HepG2 (cell line): ENCODE data around the gene CLEC10A.

Source experiments
- CBX2 ChIP-seq, 2 experiments: fragments of 200-600 bp in 1 of 2; sonication (generic); formaldehyde crosslinking in 1 of 2; IDR thresholded peaks; 2 replicates each; pipeline versions ENCODE4 v1.7.0 to v1.8.1; 2018 to 2022; ENCODE audit warnings: low read depth in 2 of 2, low read length in 1 of 2, mild to moderate bottlenecking in 1 of 2, missing genetic modification reagents in 1 of 2
- EED ChIP-seq: sonication (generic); formaldehyde crosslinking; IDR thresholded peaks from 2 replicates; pipeline ENCODE4 v1.5.0; 2020; ENCODE audit warnings: mild to moderate bottlenecking, missing genetic modification reagents
- EP300 ChIP-seq, 3 experiments: sonication (generic) in 1 of 3; formaldehyde crosslinking in 1 of 3; IDR thresholded peaks; 2 replicates each; pipeline versions ENCODE4 v1.5.1 to v1.6.1; 2011 to 2020; ENCODE audit warnings: low read depth in 2 of 3, low read length in 2 of 3, borderline replicate concordance in 1 of 3, improper control_type of control experiment in 1 of 3, mild to moderate bottlenecking in 1 of 3, missing genetic modification reagents in 1 of 3, moderate library complexity in 1 of 3
- GABPA ChIP-seq, 2 experiments: IDR thresholded peaks; 2 replicates each; pipeline ENCODE4 v1.6.1; 2011 to 2016; ENCODE audit warnings: low read depth in 2 of 2, low read length in 1 of 2, missing biosample characterization in 1 of 2, missing genetic modification characterization in 1 of 2
- MTA3 ChIP-seq: sonication (generic); formaldehyde crosslinking; IDR thresholded peaks from 2 replicates; pipeline ENCODE4 v1.4.0; 2020; ENCODE audit warnings: missing genetic modification reagents
- POLR2A ChIP-seq, 2 experiments: IDR thresholded peaks; 2 replicates each; pipeline ENCODE4 v1.6.1; 2011; ENCODE audit warnings: low read depth in 2 of 2, low read length in 2 of 2, mild to moderate bottlenecking in 1 of 2, moderate library complexity in 1 of 2; ENCODE audit not compliant: insufficient read depth in 1 of 2
- RFX5 ChIP-seq: IDR thresholded peaks from 2 replicates; pipeline ENCODE4 v1.6.1; 2011; ENCODE audit warnings: low read depth, low read length, improper control_type of control experiment
- ZFP90 ChIP-seq: sonication (generic); formaldehyde crosslinking; IDR thresholded peaks from 2 replicates; pipeline ENCODE4 v1.8.0; 2022; ENCODE audit warnings: missing genetic modification reagents, mild to moderate bottlenecking, inconsistent platforms, borderline replicate concordance
- ZNF24 ChIP-seq: fragments of 450-650 bp; IDR thresholded peaks from 2 replicates; pipeline ENCODE4 v1.6.1; 2017; ENCODE audit warnings: antibody characterized with exemption, mild to moderate bottlenecking
- ZNF343 ChIP-seq: sonication (generic); formaldehyde crosslinking; IDR thresholded peaks from 2 replicates; pipeline ENCODE4 v1.4.0; 2020; ENCODE audit warnings: mild to moderate bottlenecking, missing genetic modification reagents
- TF ChIP-seq, protein P1 (sequence below): IDR thresholded peaks from 2 replicates; pipeline ENCODE4 v1.6.1; 2016; ENCODE audit warnings: mild to moderate bottlenecking
- TF ChIP-seq, protein P2 (sequence below): sonication (generic); formaldehyde crosslinking; IDR thresholded peaks from 2 replicates; pipeline ENCODE4 v1.5.0; 2020; ENCODE audit warnings: mild to moderate bottlenecking, missing genetic modification reagents, moderate library complexity
- TF ChIP-seq, protein P3 (sequence below): sonication (generic); formaldehyde crosslinking; IDR thresholded peaks from 2 replicates; pipeline ENCODE4 v1.4.0; 2020; ENCODE audit warnings: missing genetic modification reagents
- TF ChIP-seq, protein P4 (sequence below): sonication (generic); formaldehyde crosslinking; IDR thresholded peaks from 2 replicates; pipeline ENCODE4 v1.4.0; 2020; ENCODE audit warnings: missing genetic modification reagents

DNA sequence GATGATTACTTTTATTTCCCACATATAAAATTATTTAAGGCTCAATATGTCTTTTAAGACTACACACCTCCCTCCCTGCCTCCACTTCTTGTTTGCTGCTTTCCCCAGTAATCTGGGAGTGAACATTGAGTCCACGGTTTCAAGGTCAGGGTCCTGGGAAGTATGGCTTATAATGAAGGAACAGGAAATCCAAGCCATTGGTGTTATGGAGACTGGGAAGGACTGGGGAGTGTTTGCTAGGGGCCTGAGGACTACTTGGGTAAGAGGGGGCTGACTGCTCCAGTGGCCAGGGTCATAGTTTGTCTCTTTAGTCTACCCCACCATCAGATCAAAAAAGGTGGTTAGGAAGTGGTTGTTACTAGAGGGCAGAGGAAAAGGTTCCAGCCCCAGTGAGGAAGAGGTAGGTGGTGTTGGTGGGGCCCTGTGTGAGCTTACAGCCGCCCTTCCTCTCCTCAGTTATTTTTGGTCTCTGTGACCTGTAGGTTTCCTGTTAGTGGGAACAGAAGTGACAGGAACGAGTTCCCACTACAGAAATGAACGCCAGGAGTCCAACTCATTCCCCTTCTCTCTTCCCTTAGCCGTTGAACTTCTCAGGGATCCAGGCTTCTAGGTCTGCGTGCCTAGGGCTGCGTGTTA is 45.0 kb downstream of the CLEC10A start:
- TF ChIP-seq CBX2 (IDR thresholded peaks at IDR 0.05; ENCODE audit: low read depth, low read length) (no peak), CBX2 (CRISPR knock-in tag; IDR thresholded peaks at IDR 0.05; ENCODE audit: low read depth) (no peak), ZFP90 (no peak), ZNF24 (no peak), MTA3 (CRISPR knock-in tag) (no peak), EED (CRISPR knock-in tag) (no peak), RFX5 (no peak), ZNF343 (CRISPR knock-in tag) (no peak), POLR2A (IDR thresholded peaks at IDR 0.05; ENCODE audit: insufficient read depth in 1 of 2, low read depth in 2 of 2, low read length in 2 of 2) (no peak; a peak in 1 of 4 replicates), EP300 (IDR thresholded peaks at IDR 0.05; ENCODE audit: low read depth in 2 of 2, low read length in 2 of 2) (no peak), EP300 (CRISPR knock-in tag; IDR thresholded peaks at IDR 0.05; ENCODE audit: borderline replicate concordance) (no peak), GABPA (IDR thresholded peaks at IDR 0.05; ENCODE audit: low read depth, low read length) (no peak), GABPA (CRISPR knock-in tag; IDR thresholded peaks at IDR 0.05; ENCODE audit: low read depth) (no peak)
- TF ChIP-seq, protein P1, sequence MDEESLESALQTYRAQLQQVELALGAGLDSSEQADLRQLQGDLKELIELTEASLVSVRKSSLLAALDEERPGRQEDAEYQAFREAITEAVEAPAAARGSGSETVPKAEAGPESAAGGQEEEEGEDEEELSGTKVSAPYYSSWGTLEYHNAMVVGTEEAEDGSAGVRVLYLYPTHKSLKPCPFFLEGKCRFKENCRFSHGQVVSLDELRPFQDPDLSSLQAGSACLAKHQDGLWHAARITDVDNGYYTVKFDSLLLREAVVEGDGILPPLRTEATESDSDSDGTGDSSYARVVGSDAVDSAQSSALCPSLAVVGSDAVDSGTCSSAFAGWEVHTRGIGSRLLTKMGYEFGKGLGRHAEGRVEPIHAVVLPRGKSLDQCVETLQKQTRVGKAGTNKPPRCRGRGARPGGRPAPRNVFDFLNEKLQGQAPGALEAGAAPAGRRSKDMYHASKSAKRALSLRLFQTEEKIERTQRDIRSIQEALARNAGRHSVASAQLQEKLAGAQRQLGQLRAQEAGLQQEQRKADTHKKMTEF (CRISPR knock-in tag), result no peak
- TF ChIP-seq, protein P2, sequence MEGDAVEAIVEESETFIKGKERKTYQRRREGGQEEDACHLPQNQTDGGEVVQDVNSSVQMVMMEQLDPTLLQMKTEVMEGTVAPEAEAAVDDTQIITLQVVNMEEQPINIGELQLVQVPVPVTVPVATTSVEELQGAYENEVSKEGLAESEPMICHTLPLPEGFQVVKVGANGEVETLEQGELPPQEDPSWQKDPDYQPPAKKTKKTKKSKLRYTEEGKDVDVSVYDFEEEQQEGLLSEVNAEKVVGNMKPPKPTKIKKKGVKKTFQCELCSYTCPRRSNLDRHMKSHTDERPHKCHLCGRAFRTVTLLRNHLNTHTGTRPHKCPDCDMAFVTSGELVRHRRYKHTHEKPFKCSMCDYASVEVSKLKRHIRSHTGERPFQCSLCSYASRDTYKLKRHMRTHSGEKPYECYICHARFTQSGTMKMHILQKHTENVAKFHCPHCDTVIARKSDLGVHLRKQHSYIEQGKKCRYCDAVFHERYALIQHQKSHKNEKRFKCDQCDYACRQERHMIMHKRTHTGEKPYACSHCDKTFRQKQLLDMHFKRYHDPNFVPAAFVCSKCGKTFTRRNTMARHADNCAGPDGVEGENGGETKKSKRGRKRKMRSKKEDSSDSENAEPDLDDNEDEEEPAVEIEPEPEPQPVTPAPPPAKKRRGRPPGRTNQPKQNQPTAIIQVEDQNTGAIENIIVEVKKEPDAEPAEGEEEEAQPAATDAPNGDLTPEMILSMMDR (CRISPR knock-in tag), result no peak
- TF ChIP-seq, protein P3, sequence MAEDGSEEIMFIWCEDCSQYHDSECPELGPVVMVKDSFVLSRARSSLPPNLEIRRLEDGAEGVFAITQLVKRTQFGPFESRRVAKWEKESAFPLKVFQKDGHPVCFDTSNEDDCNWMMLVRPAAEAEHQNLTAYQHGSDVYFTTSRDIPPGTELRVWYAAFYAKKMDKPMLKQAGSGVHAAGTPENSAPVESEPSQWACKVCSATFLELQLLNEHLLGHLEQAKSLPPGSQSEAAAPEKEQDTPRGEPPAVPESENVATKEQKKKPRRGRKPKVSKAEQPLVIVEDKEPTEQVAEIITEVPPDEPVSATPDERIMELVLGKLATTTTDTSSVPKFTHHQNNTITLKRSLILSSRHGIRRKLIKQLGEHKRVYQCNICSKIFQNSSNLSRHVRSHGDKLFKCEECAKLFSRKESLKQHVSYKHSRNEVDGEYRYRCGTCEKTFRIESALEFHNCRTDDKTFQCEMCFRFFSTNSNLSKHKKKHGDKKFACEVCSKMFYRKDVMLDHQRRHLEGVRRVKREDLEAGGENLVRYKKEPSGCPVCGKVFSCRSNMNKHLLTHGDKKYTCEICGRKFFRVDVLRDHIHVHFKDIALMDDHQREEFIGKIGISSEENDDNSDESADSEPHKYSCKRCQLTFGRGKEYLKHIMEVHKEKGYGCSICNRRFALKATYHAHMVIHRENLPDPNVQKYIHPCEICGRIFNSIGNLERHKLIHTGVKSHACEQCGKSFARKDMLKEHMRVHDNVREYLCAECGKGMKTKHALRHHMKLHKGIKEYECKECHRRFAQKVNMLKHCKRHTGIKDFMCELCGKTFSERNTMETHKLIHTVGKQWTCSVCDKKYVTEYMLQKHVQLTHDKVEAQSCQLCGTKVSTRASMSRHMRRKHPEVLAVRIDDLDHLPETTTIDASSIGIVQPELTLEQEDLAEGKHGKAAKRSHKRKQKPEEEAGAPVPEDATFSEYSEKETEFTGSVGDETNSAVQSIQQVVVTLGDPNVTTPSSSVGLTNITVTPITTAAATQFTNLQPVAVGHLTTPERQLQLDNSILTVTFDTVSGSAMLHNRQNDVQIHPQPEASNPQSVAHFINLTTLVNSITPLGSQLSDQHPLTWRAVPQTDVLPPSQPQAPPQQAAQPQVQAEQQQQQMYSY, result no peak
- TF ChIP-seq, protein P4, sequence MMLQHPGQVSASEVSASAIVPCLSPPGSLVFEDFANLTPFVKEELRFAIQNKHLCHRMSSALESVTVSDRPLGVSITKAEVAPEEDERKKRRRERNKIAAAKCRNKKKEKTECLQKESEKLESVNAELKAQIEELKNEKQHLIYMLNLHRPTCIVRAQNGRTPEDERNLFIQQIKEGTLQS (CRISPR knock-in tag), result no peak
